GM12864 (cell line): Measurements from ENCODE around the gene C20orf173.

ENCODE experiments used
- DNase-seq: peaks from one replicate; pipeline ENCODE4 v3.0.0-alpha.2; 2011; ENCODE audit warnings: low read depth
- H3K4me3 ChIP-seq: 2 replicates; pipeline ENCODE4 v1.5.1; 2011; ENCODE audit warnings: mild to moderate bottlenecking, low read depth, low read length, control low read depth
- CTCF ChIP-seq: IDR thresholded peaks from 2 replicates; pipeline ENCODE4 v1.5.1; 2011; ENCODE audit warnings: low read depth, mild to moderate bottlenecking, moderate library complexity, low read length, control low read depth, inconsistent platforms; ENCODE audit errors: missing control alignments

The C20orf173 gene

GRCh38 chr20:35508493-35509218 lies 20.8 kb downstream of the C20orf173 start:
- TF ChIP-seq CTCF: no peak
- DNase-seq: no peak
- no peak overlapping the region for H3K4me3 ChIP-seq

DNA sequence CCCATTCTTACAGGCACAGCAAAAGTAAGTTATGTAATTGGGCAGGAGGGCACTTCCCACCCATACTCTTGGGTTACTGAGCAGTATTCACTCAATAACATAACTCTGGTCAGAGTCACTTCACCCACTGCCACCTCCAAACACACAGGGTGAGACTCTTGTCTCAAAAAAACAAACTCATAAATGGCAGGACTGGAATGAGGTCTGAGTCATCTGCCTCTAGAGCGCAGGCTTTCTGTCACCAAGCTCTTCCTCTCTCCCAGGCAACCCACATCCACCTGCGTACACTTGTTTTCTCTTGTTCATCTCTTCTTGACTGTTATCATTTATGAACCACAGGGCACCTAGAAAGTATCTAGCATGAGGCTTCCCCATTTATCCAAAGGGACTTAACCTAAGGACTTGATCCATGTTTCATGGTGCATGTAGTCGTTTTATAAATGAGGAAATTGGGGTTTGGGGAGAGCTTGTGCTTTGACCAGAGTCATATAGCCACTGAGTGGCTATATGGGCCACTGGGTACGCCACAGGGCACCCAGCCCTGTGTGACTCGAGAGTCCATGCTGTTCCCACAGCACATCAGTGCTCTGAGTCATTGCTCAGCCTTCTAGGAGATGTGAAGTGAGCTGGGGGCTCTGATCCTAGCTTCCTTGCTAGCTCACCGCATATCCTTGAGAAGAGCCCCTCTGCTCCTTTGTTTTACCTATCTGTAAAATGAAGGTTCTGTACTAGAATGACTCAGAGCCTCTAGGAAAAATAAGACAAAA lies 22.4 kb downstream of the C20orf173 start:
- H3K4me3 ChIP-seq: no peak overlapping the region
- no peak for TF ChIP-seq CTCF
- no peak for DNase-seq

DNA sequence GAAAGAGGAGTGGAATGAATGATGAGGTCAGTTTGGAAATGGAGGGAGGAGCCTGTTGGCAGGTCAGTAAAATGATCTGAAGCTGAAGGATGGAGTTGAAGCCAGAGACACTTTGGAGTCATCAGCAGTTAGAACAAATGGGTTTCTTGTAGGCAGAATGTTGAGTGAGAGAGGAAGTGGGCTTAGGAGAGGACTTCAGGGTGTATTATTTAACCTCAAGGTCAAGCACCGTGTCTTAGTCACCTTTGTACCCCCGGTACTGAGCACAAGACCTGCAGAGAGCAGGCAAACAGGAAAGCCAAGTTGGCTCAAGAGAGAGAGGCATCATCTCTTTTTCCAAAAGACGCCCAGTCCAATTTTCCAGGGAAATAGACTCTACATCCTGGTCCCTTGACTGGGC lies 23.3 kb downstream of the C20orf173 start:
- DNase-seq: no peak
- no peak overlapping the region for H3K4me3 ChIP-seq
- no peak for TF ChIP-seq CTCF

GRCh38 chr20:35504751-35505150 lies 24.7 kb downstream of the C20orf173 start:
- TF ChIP-seq CTCF: no peak
- H3K4me3 ChIP-seq: no peak overlapping the region
- no peak for DNase-seq

DNA sequence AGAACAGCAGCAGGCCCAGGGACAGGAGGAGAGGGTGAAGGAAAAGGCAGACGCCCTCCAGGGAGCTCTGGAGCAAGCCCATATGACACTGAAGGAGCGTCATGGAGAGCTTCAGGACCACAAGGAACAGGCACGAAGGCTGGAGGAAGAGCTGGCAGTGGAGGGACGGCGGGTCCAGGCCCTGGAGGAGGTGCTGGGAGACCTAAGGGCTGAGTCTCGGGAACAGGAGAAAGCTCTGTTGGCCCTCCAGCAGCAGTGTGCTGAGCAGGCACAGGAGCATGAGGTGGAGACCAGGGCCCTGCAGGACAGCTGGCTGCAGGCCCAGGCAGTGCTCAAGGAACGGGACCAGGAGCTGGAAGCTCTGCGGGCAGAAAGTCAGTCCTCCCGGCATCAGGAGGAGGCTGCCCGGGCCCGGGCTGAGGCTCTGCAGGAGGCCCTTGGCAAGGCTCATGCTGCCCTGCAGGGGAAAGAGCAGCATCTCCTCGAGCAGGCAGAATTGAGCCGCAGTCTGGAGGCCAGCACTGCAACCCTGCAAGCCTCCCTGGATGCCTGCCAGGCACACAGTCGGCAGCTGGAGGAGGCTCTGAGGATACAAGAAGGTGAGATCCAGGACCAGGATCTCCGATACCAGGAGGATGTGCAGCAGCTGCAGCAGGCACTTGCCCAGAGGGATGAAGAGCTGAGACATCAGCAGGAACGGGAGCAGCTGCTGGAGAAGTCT lies 25.5 kb downstream of the C20orf173 start:
- no peak for TF ChIP-seq CTCF
- DNase-seq: no peak
- no peak overlapping the region for H3K4me3 ChIP-seq

GRCh38 chr20:35503281-35503680 lies 26.2 kb downstream of the C20orf173 start:
- H3K4me3 ChIP-seq: no peak overlapping the region
- DNase-seq: no peak
- TF ChIP-seq CTCF: no peak
